ENCODE results near the gene NELL1. TPM values are rescaled to one million over a fixed set of nuclear protein-coding genes. Genes with fewer than 3 reads are reported as not detected.

Gene NELL1
- total RNA-seq, 6 experiments from 2014 or later: not detected

GRCh38 chr11:21446939-21447590 lies 777.7 kb downstream of the NELL1 start:
- Histone ChIP-seq H3K4me3 (no peak overlapping the region), H3K36me3 (no peaks in the 10 kb centered on the region), H3K4me1 (no peaks in the 10 kb centered on the region), H3K27me3 (no peaks in the 10 kb centered on the region), H3K9me3 (no peaks in the 10 kb centered on the region), H3K27ac (no peak overlapping the region)
- ATAC-seq (no peak), DNase-seq (no peak)
- WGBS (ENCODE audit: insufficient coverage, low coverage, low lambda C conversion rate, missing lambda C conversion rate): 50% methylated on average over 1 of the region's 2 CpGs
- intact Hi-C loops (cut with DNase I): no loop called here
- no peak for TF ChIP-seq POLR2A (IDR thresholded peaks at IDR 0.05)
- TF ChIP-seq CTCF (IDR thresholded peaks at IDR 0.05): no peak

- Histone ChIP-seq H3K9me3 (no peaks in the 10 kb centered on the region), H3K27ac (no peak overlapping the region), H3K4me1 (no peaks in the 10 kb centered on the region), H3K4me3 (no peak overlapping the region), H3K27me3 (no peaks in the 10 kb centered on the region), H3K36me3 (no peaks in the 10 kb centered on the region)
- TF ChIP-seq POLR2A (IDR thresholded peaks at IDR 0.05) (no peak), CTCF (IDR thresholded peaks at IDR 0.05) (no peak)
- WGBS (ENCODE audit: insufficient coverage, low coverage, low lambda C conversion rate, missing lambda C conversion rate): 38% methylated on average over 3 of the region's 3 CpGs
- ATAC-seq: no peak
- intact Hi-C loops (cut with DNase I): no loop called here
- no peak for DNase-seq
These were observed 778.5 kb downstream of the NELL1 start for GRCh38 chr11:21447871-21448270.

GRCh38 chr11:21456186-21456585 lies 786.8 kb downstream of the NELL1 start:
- WGBS (ENCODE audit: insufficient coverage, low coverage, low lambda C conversion rate, missing lambda C conversion rate): 11% methylated on average over 1 of the region's 1 CpG
- ATAC-seq: no peak
- no peaks in the 10 kb centered on the region for H3K9me3 ChIP-seq

GRCh38 chr11:21460082-21460481 lies 790.7 kb downstream of the NELL1 start:
- no peaks in the 10 kb centered on the region for H3K9me3 ChIP-seq
- no peak for DNase-seq
- no peak for ATAC-seq
- TF ChIP-seq POLR2A (IDR thresholded peaks at IDR 0.05) (no peak), CTCF (IDR thresholded peaks at IDR 0.05) (no peak)
- no peaks in the 10 kb centered on the region for H3K36me3 ChIP-seq
- H3K4me3 ChIP-seq: no peak overlapping the region
- intact Hi-C loops (cut with DNase I): no loop called here
- no peak overlapping the region for H3K27ac ChIP-seq
- no peaks in the 10 kb centered on the region for H3K27me3 ChIP-seq
- no peaks in the 10 kb centered on the region for H3K4me1 ChIP-seq

More at GRCh38 chr11:21456186-21456585, 786.8 kb downstream of the NELL1 start:
- Histone ChIP-seq H3K27me3 (no peaks in the 10 kb centered on the region), H3K4me3 (no peak overlapping the region), H3K36me3 (no peaks in the 10 kb centered on the region), H3K4me1 (no peaks in the 10 kb centered on the region), H3K27ac (no peak overlapping the region)
- DNase-seq: no peak
- intact Hi-C loops (cut with DNase I): no loop called here
- TF ChIP-seq CTCF (IDR thresholded peaks at IDR 0.05) (no peak), POLR2A (IDR thresholded peaks at IDR 0.05) (no peak)

GRCh38 chr11:21461701-21462100 lies 792.3 kb downstream of the NELL1 start:
- TF ChIP-seq CTCF (IDR thresholded peaks at IDR 0.05): no peak
- no peak for TF ChIP-seq POLR2A (IDR thresholded peaks at IDR 0.05)
- intact Hi-C loops (cut with DNase I): no loop called here
- no peaks in the 10 kb centered on the region for H3K36me3 ChIP-seq
- DNase-seq (no peak), ATAC-seq (no peak)
- no peak overlapping the region for H3K4me3 ChIP-seq
- 33% methylated on average over 1 of the region's 1 CpG for WGBS (ENCODE audit: insufficient coverage, low coverage, low lambda C conversion rate, missing lambda C conversion rate)
- H3K4me1 ChIP-seq: no peaks in the 10 kb centered on the region
- no peak overlapping the region for H3K27ac ChIP-seq
- H3K27me3 ChIP-seq: no peaks in the 10 kb centered on the region
- no peaks in the 10 kb centered on the region for H3K9me3 ChIP-seq
